HG02571 (cell line): ENCODE results near the gene MAN2B2.
A peak's percentile ranks its signal among the peaks of the same experiment; 100 is the strongest.

Source experiments
- ATAC-seq: cut with Tn5 transposase; IDR thresholded peaks from one replicate; pipeline ENCODE4 v1.9.1; 2021; ENCODE audit warnings: mild to moderate bottlenecking, moderate library complexity; ENCODE audit not compliant: unreplicated experiment

Gene MAN2B2

GRCh38 chr4:6574747-6575502, at the start of gene MAN2B2:
Gene MAN2B2, plus strand, starts transcription at chr4:6575189. Its CDS starts 22 bp downstream, at chr4:6575211.
- peak; percentile 90 for ATAC-seq

- ATAC-seq = no peak
Measured at GRCh38 chr4:6525474-6525873, 49.5 kb upstream of the MAN2B2 start.

- ATAC-seq = no peak
Measured at GRCh38 chr4:6526156-6526555, 48.8 kb upstream of the MAN2B2 start.

GRCh38 chr4:6526671-6527091, 48.3 kb upstream of the MAN2B2 start:
- no peak for ATAC-seq

GRCh38 chr4:6527259-6527658, 47.7 kb upstream of the MAN2B2 start:
- no peak for ATAC-seq

GRCh38 chr4:6527683-6528595, 47.0 kb upstream of the MAN2B2 start:
- no peak for ATAC-seq

GRCh38 chr4:6529021-6529420, 46.0 kb upstream of the MAN2B2 start:
- no peak for ATAC-seq

GRCh38 chr4:6530301-6530700, 44.7 kb upstream of the MAN2B2 start:
- ATAC-seq = no peak

GRCh38 chr4:6530964-6531363, 44.0 kb upstream of the MAN2B2 start:
- no peak for ATAC-seq

GRCh38 chr4:6532102-6532501, 42.9 kb upstream of the MAN2B2 start:
- no peak for ATAC-seq

GRCh38 chr4:6532658-6533057, 42.3 kb upstream of the MAN2B2 start:
- no peak for ATAC-seq

GRCh38 chr4:6534050-6534449, 40.9 kb upstream of the MAN2B2 start:
- ATAC-seq = no peak

- ATAC-seq = no peak
Measured at GRCh38 chr4:6534618-6535328, 40.2 kb upstream of the MAN2B2 start.

GRCh38 chr4:6535329-6535692, 39.7 kb upstream of the MAN2B2 start:
- ATAC-seq = no peak

GRCh38 chr4:6535706-6536105, 39.3 kb upstream of the MAN2B2 start:
- no peak for ATAC-seq

GRCh38 chr4:6538111-6538510, 36.9 kb upstream of the MAN2B2 start:
- no peak for ATAC-seq

- no peak for ATAC-seq
Measured at GRCh38 chr4:6538575-6538974, 36.4 kb upstream of the MAN2B2 start.

GRCh38 chr4:6539009-6539764, 35.8 kb upstream of the MAN2B2 start:
- ATAC-seq = no peak

- ATAC-seq = no peak
Measured at GRCh38 chr4:6540879-6541278, 34.1 kb upstream of the MAN2B2 start.

GRCh38 chr4:6541789-6542188, 33.2 kb upstream of the MAN2B2 start:
- ATAC-seq = no peak

GRCh38 chr4:6542951-6543350, 32.0 kb upstream of the MAN2B2 start:
- ATAC-seq = no peak
